HCT116 (cell line): Measurements from ENCODE around the gene LFNG. TPM values are rescaled to one million over a fixed set of nuclear protein-coding genes. Genes with fewer than 3 reads are reported as not detected.

Source experiments
- ATAC-seq: fragments of 200-7000 bp; cut with Tn5 transposase; 2 replicates; pipeline ENCODE4 v1.9.1; 2020; ENCODE audit warnings: mild to moderate bottlenecking, moderate library complexity
- BruUV-seq: library from RNA; stranded (reverse); fragments of 400-500 nt; replicated peaks from 2 replicates; lab custom pipeline; 2021; lab: Mats Ljungman, UMichigan
- CTCF ChIA-PET: fragments of 300-600 bp; sonication (Branson Sonifier 250); formaldehyde crosslinking; loops from one replicate; lab custom pipeline; 2021; ENCODE audit warnings: antibody characterized with exemption; lab: Charles Lee
- POLR2A ChIA-PET: fragments of 300-600, 350-600 bp; sonication (Branson Sonifier 250); formaldehyde crosslinking; loops from one replicate; lab custom pipeline; 2021; ENCODE audit warnings: antibody characterized with exemption; lab: Charles Lee
- RAD21 ChIA-PET, 2 experiments: fragments of 300-600 bp; sonication (Branson Sonifier 250); formaldehyde crosslinking; loops; one replicate each; lab custom pipeline; 2023; ENCODE audit warnings: low total read pairs in 2 of 2; ENCODE audit not compliant: uncharacterized antibody in 2 of 2, unreplicated experiment in 2 of 2, low non-redundant PET in 1 of 2; lab: Charles Lee
- DNase-seq: peaks from one replicate; pipeline ENCODE4 v3.0.0-alpha.2; 2010; ENCODE audit warnings: low read depth, low spot score
- H2AFZ ChIP-seq: fragments of 200-600 bp; shearing (Covaris generic), sonication (generic); 2 replicates; pipeline ENCODE4 v1.6.1; 2017; ENCODE audit warnings: low read depth, mixed run types, mixed read lengths, antibody characterized with exemption, low read length; ENCODE audit not compliant: poor library complexity, severe bottlenecking
- H3K27ac ChIP-seq: 2 replicates; pipeline ENCODE4 v1.5.1; 2012; ENCODE audit warnings: low read depth, low read length
- H3K27me3 ChIP-seq: fragments of 200-600 bp; sonication (generic); 2 replicates; pipeline ENCODE4 v1.6.1; 2016; ENCODE audit warnings: mixed run types, low read length, mixed read lengths; ENCODE audit not compliant: insufficient read depth
- H3K36me3 ChIP-seq, 2 experiments: fragments of 200-500 bp in 1 of 2; fragments of 200-600 bp in 1 of 2; sonication (Bioruptor generic) in 1 of 2; sonication (generic) in 1 of 2; 2 replicates each; pipeline versions ENCODE4 v1.5.1 to v1.6.1; 2014 to 2016; ENCODE audit warnings: low read length in 2 of 2, inconsistent platforms in 1 of 2, mixed read lengths in 1 of 2, mixed run types in 1 of 2; ENCODE audit not compliant: insufficient read depth in 2 of 2, control insufficient read depth in 1 of 2
- H3K4me1 ChIP-seq, 2 experiments: fragments of 200-600 bp in 1 of 2; sonication (generic) in 1 of 2; 2 replicates each; pipeline versions ENCODE4 v1.5.1 to v1.6.1; 2012 to 2017; ENCODE audit warnings: low read length in 2 of 2, inconsistent platforms in 1 of 2, mild to moderate bottlenecking in 1 of 2, mixed read lengths in 1 of 2, mixed run types in 1 of 2, moderate library complexity in 1 of 2; ENCODE audit not compliant: insufficient read depth in 2 of 2, control insufficient read depth in 1 of 2
- H3K4me2 ChIP-seq: fragments of 200-600 bp; sonication (generic); 2 replicates; pipeline ENCODE4 v1.6.1; 2017; ENCODE audit warnings: mixed run types, low read length, mixed read lengths
- H3K4me3 ChIP-seq, 2 experiments: fragments of 200-600 bp in 1 of 2; sonication (generic) in 1 of 2; replicated peaks in 1 of 2; 2 replicates each; pipeline ENCODE4 v1.5.1; 2011 to 2016; ENCODE audit warnings: low read length in 2 of 2, control low read depth in 1 of 2, low read depth in 1 of 2, mild to moderate bottlenecking in 1 of 2, mixed read lengths in 1 of 2, mixed run types in 1 of 2
- H3K79me2 ChIP-seq: fragments of 200-600 bp; sonication (generic); 2 replicates; pipeline ENCODE4 v1.6.1; 2017; ENCODE audit warnings: mild to moderate bottlenecking, mixed run types, low read length, moderate library complexity, mixed read lengths; ENCODE audit not compliant: insufficient read depth
- H3K9ac ChIP-seq: fragments of 200-600 bp; sonication (generic); 2 replicates; pipeline ENCODE4 v1.6.1; 2016; ENCODE audit warnings: low read length, mixed read lengths
- H3K9me2 ChIP-seq: fragments of 200-600 bp; sonication (generic), shearing (Covaris generic); 2 replicates; pipeline ENCODE4 v1.6.1; 2017; ENCODE audit warnings: mixed run types, mild to moderate bottlenecking, moderate library complexity; ENCODE audit not compliant: insufficient read depth
- H3K9me3 ChIP-seq, 2 experiments: fragments of 200-500 bp in 1 of 2; fragments of 200-600 bp in 1 of 2; sonication (Bioruptor generic) in 1 of 2; sonication (generic) in 1 of 2; 2 replicates each; pipeline ENCODE4 v1.6.1; 2014 to 2017; ENCODE audit warnings: low read length in 2 of 2, mixed read lengths in 2 of 2, inconsistent platforms in 1 of 2, low read depth in 1 of 2, mild to moderate bottlenecking in 1 of 2, mixed run types in 1 of 2, moderate library complexity in 1 of 2; ENCODE audit not compliant: control insufficient read depth in 1 of 2, insufficient read depth in 1 of 2
- H4K20me1 ChIP-seq: fragments of 200-600 bp; sonication (generic), shearing (Covaris generic); 2 replicates; pipeline ENCODE4 v1.6.1; 2017; ENCODE audit warnings: mixed run types, mild to moderate bottlenecking, moderate library complexity; ENCODE audit not compliant: insufficient read depth
- CBX3 ChIP-seq: IDR thresholded peaks from 2 replicates; pipeline ENCODE4 v1.6.1; 2012; ENCODE audit warnings: low read depth
- CEBPB ChIP-seq: IDR thresholded peaks from 2 replicates; pipeline ENCODE4 v1.6.1; 2012; ENCODE audit warnings: low read depth
- EGR1 ChIP-seq: IDR thresholded peaks from 2 replicates; pipeline ENCODE4 v1.6.1; 2012; ENCODE audit warnings: low read depth
- EZH2 ChIP-seq: fragments of 200-600 bp; sonication (generic); IDR thresholded peaks from 2 replicates; pipeline ENCODE4 v1.6.1; 2017; ENCODE audit warnings: antibody characterized with exemption, mixed run types
- EZH2phosphoT487 ChIP-seq: fragments of 200-600 bp; IDR thresholded peaks from 2 replicates; pipeline ENCODE4 v1.6.1; 2018; ENCODE audit warnings: antibody characterized with exemption, borderline replicate concordance
- FOSL1 ChIP-seq: IDR thresholded peaks from 2 replicates; pipeline ENCODE4 v1.6.1; 2012; ENCODE audit warnings: low read depth
- JUND ChIP-seq: IDR thresholded peaks from 2 replicates; pipeline ENCODE4 v1.6.1; 2012
- POLR2A ChIP-seq: IDR thresholded peaks from 2 replicates; pipeline ENCODE4 v1.7.0; 2011; ENCODE audit warnings: borderline replicate concordance; ENCODE audit not compliant: insufficient read depth, insufficient read length; ENCODE audit errors: extremely low read depth
- POLR2AphosphoS5 ChIP-seq: IDR thresholded peaks from 2 replicates; pipeline ENCODE4 v1.6.1; 2011; ENCODE audit warnings: mild to moderate bottlenecking, low read depth, low read length, moderate library complexity
- RAD21 ChIP-seq: IDR thresholded peaks from 2 replicates; pipeline ENCODE4 v1.6.1; 2012; ENCODE audit warnings: low read depth, mild to moderate bottlenecking
- SP1 ChIP-seq: IDR thresholded peaks from 2 replicates; pipeline ENCODE4 v1.6.1; 2012; ENCODE audit warnings: low read depth
- SRF ChIP-seq: IDR thresholded peaks from 2 replicates; pipeline ENCODE4 v1.6.1; 2012; ENCODE audit warnings: low read depth
- ZNF274 ChIP-seq: fragments of 200-500 bp; sonication (Bioruptor generic); IDR thresholded peaks from 2 replicates; pipeline ENCODE4 v1.6.1; 2014; ENCODE audit warnings: mild to moderate bottlenecking, low read depth, low read length, inconsistent platforms
- intact Hi-C: fragments of 100-400 bp; cut with micrococcal nuclease; formaldehyde crosslinking; loops from 2 replicates; pipeline ENCODE4 v1.10.0; 2022
- total RNA-seq: library from RNA; stranded (reverse); gene quantifications from one replicate; pipeline ENCODE4 v1.2.1, GENCODE V29; 2021; ENCODE audit not compliant: unreplicated experiment
- TF ChIP-seq, protein P1 (sequence below): IDR thresholded peaks from 2 replicates; pipeline ENCODE4 v1.6.1; 2012; ENCODE audit warnings: low read depth
- TF ChIP-seq, protein P2 (sequence below), 3 experiments: fragments of 200-600 bp in 1 of 3; sonication (generic) in 1 of 3; IDR thresholded peaks in 2 of 3; conservative IDR thresholded peaks in 1 of 3; 2 replicates each; pipeline ENCODE4 v1.5.1; 2012 to 2017; ENCODE audit warnings: low read depth in 2 of 3, low read length in 2 of 3, antibody characterized with exemption in 1 of 3, borderline replicate concordance in 1 of 3, control low read depth in 1 of 3, mild to moderate bottlenecking in 1 of 3, mixed read lengths in 1 of 3, mixed run types in 1 of 3, moderate library complexity in 1 of 3; ENCODE audit not compliant: insufficient read depth in 1 of 3
- TF ChIP-seq, protein P3 (sequence below): IDR thresholded peaks from 2 replicates; pipeline ENCODE4 v1.6.1; 2012
- TF ChIP-seq, protein P4 (sequence below): IDR thresholded peaks from 2 replicates; pipeline ENCODE4 v1.6.1; 2012

The LFNG gene
- total RNA-seq, 1 experiment from 2014 or later, result 14.3 TPM

DNA sequence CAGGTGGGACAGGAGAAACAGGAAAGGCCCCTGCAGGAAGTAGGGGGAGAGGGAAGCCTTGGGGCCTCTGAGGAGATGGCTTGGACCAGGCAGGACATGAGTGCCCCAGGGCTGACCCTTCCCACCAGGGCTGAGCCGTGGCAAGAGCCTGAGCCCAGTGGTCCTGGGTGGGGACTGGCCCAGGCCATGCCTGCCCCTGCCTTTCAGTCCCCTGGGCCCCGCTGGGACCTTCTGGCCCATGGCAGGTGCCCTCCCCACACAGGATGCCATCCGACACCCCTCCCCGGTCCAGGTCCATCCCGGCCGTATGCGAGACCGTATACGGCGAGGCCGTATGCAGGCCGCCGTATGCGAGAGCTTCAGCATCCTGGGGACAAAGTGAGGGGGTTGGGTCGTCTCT is 45.4 kb upstream of the LFNG start:
- peaks cover 11 to 21% of the 10 kb centered on the region in 2 experiments; a peak in 2 of 4 replicates for H3K4me1 ChIP-seq
- no peaks in the 10 kb centered on the region for H4K20me1 ChIP-seq
- no TSS peak for BruUV-seq
- intact Hi-C loops, result no loop called here
- TF ChIP-seq, protein P1, sequence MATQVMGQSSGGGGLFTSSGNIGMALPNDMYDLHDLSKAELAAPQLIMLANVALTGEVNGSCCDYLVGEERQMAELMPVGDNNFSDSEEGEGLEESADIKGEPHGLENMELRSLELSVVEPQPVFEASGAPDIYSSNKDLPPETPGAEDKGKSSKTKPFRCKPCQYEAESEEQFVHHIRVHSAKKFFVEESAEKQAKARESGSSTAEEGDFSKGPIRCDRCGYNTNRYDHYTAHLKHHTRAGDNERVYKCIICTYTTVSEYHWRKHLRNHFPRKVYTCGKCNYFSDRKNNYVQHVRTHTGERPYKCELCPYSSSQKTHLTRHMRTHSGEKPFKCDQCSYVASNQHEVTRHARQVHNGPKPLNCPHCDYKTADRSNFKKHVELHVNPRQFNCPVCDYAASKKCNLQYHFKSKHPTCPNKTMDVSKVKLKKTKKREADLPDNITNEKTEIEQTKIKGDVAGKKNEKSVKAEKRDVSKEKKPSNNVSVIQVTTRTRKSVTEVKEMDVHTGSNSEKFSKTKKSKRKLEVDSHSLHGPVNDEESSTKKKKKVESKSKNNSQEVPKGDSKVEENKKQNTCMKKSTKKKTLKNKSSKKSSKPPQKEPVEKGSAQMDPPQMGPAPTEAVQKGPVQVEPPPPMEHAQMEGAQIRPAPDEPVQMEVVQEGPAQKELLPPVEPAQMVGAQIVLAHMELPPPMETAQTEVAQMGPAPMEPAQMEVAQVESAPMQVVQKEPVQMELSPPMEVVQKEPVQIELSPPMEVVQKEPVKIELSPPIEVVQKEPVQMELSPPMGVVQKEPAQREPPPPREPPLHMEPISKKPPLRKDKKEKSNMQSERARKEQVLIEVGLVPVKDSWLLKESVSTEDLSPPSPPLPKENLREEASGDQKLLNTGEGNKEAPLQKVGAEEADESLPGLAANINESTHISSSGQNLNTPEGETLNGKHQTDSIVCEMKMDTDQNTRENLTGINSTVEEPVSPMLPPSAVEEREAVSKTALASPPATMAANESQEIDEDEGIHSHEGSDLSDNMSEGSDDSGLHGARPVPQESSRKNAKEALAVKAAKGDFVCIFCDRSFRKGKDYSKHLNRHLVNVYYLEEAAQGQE, result no peak
- no peak for TF ChIP-seq SRF
- TF ChIP-seq SP1, result no peak
- no peak for TF ChIP-seq EZH2
- TF ChIP-seq, protein P2, sequence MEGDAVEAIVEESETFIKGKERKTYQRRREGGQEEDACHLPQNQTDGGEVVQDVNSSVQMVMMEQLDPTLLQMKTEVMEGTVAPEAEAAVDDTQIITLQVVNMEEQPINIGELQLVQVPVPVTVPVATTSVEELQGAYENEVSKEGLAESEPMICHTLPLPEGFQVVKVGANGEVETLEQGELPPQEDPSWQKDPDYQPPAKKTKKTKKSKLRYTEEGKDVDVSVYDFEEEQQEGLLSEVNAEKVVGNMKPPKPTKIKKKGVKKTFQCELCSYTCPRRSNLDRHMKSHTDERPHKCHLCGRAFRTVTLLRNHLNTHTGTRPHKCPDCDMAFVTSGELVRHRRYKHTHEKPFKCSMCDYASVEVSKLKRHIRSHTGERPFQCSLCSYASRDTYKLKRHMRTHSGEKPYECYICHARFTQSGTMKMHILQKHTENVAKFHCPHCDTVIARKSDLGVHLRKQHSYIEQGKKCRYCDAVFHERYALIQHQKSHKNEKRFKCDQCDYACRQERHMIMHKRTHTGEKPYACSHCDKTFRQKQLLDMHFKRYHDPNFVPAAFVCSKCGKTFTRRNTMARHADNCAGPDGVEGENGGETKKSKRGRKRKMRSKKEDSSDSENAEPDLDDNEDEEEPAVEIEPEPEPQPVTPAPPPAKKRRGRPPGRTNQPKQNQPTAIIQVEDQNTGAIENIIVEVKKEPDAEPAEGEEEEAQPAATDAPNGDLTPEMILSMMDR (IDR thresholded peaks at IDR 0.05 in 2 of 3, conservative IDR thresholded peaks at IDR 0.05 in 1 of 3; ENCODE audit: borderline replicate concordance in 1 of 3, insufficient read depth in 1 of 3, low read depth in 2 of 3, low read length in 2 of 3), result no peak
- TF ChIP-seq, protein P3, sequence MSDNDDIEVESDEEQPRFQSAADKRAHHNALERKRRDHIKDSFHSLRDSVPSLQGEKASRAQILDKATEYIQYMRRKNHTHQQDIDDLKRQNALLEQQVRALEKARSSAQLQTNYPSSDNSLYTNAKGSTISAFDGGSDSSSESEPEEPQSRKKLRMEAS, result no peak
- no peak for TF ChIP-seq POLR2AphosphoS5
- TF ChIP-seq CBX3, result no peak
- TF ChIP-seq FOSL1, result no peak
- no peak for TF ChIP-seq CEBPB
- TF ChIP-seq RAD21, result no peak
- TF ChIP-seq POLR2A, result no peak
- no peak for TF ChIP-seq EGR1
- no peak for TF ChIP-seq EZH2phosphoT487
- no peak for TF ChIP-seq JUND
- no peak for TF ChIP-seq ZNF274
- TF ChIP-seq, protein P4, sequence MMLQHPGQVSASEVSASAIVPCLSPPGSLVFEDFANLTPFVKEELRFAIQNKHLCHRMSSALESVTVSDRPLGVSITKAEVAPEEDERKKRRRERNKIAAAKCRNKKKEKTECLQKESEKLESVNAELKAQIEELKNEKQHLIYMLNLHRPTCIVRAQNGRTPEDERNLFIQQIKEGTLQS, result no peak
- TF ChIP-seq, all 23 proteins: peak for 0
- ChIA-PET POLR2A (no interaction called here), RAD21 (no interaction called here), CTCF (no interaction called here)
- Histone ChIP-seq H3K9me3 (no peaks in the 10 kb centered on the region), H2AFZ (no peak overlapping the region), H3K27ac (no peak overlapping the region), H3K79me2 (no peaks in the 10 kb centered on the region), H3K27me3 (no peaks in the 10 kb centered on the region), H3K4me3 (no peak overlapping the region), H3K9ac (no peak overlapping the region), H3K4me2 (no peak overlapping the region), H3K36me3 (no peaks in the 10 kb centered on the region), H3K9me2 (no peaks in the 10 kb centered on the region)
- ATAC-seq, result no peak
- no peak for DNase-seq
